ENCODE data around the gene SMURF2. TPM values are rescaled to one million over a fixed set of nuclear protein-coding genes. Genes with fewer than 3 reads are reported as not detected.

Gene SMURF2
- polyA plus RNA-seq, 1 of the 3 experiments (the other 2 are of a cell fraction) = 36.6 TPM

DNA sequence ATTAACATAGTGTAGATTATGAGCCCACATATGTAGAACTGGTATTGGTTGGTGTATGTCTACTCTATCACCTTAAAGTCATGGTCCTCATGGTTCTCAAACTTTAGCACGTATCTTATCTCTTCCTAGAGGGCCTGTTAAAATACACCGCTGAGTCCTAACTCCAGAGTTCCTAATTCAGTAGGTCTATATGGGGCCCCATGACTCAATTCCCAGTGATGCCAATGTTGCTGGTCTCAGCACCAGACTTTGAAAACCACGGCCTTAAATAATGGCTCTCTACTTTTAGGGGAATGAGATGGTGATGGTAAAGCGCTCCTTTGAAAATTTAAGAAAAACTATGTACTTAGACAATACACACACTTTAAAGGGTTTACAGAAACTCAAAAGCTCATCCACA lies 36.6 kb downstream of the SMURF2 start (continued):
- TF ChIP-seq, protein P1, sequence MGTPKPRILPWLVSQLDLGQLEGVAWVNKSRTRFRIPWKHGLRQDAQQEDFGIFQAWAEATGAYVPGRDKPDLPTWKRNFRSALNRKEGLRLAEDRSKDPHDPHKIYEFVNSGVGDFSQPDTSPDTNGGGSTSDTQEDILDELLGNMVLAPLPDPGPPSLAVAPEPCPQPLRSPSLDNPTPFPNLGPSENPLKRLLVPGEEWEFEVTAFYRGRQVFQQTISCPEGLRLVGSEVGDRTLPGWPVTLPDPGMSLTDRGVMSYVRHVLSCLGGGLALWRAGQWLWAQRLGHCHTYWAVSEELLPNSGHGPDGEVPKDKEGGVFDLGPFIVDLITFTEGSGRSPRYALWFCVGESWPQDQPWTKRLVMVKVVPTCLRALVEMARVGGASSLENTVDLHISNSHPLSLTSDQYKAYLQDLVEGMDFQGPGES (IDR thresholded peaks at IDR 0.05; ENCODE audit: low read depth, low read length) = no peak
- no peak for TF ChIP-seq JUND (IDR thresholded peaks at IDR 0.05)
- TF ChIP-seq RXRA (IDR thresholded peaks at IDR 0.05; ENCODE audit: borderline replicate concordance, low read depth) = no peak
- no peak for TF ChIP-seq NRF1 (IDR thresholded peaks at IDR 0.05; ENCODE audit: low read depth, low read length)
- no peak for TF ChIP-seq ELF1 (IDR thresholded peaks at IDR 0.05)
- TF ChIP-seq RCOR1 (IDR thresholded peaks at IDR 0.05; ENCODE audit: low read length) = no peak
- TF ChIP-seq, protein P2, sequence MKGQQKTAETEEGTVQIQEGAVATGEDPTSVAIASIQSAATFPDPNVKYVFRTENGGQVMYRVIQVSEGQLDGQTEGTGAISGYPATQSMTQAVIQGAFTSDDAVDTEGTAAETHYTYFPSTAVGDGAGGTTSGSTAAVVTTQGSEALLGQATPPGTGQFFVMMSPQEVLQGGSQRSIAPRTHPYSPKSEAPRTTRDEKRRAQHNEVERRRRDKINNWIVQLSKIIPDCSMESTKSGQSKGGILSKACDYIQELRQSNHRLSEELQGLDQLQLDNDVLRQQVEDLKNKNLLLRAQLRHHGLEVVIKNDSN (IDR thresholded peaks at IDR 0.05; ENCODE audit: borderline replicate concordance, low read depth) = no peak
- TF ChIP-seq MXI1 (IDR thresholded peaks at IDR 0.05; ENCODE audit: low read depth, low read length) = no peak
- TF ChIP-seq NFIC (IDR thresholded peaks at IDR 0.05; ENCODE audit: borderline replicate concordance) = no peak

DNA sequence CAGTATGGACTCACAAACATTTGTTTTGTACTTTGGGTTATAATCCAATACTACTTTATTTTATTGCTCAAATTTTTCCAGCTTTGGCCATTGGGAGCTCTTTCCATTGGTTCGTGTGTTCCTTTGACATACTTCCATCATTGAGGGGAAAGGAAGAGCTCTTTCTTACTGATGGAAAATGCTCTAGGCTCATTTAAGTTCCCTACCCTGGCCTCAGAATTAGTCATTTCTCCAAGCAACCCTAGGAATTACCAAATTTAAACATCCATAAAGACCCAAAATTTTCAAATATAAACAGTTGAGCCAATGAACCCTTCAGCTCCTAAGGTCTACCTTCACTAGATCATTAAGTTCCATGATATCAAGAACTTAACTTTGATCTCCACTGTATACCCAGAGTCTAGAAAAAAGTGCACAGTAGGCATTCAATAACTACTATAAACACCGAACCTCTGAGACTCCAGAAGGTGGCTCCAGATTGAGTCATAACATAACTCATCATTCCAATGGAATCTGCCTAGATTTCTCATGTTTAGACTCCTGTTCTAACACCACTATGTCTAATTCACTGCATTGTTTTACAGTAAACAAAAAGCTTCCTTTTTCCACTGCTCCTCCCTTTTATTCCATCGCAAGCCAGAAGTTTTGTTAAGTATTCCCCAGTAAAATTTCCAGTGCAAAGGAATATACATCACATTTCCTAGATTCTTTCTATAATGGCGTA lies 39.0 kb downstream of the SMURF2 start:
- no peaks in the 10 kb centered on the region for H3K27me3 ChIP-seq (ENCODE audit: insufficient read depth)
- POLR2A ChIA-PET = no interaction called here
- peaks cover 0 to 21% of the 10 kb centered on the region in 2 experiments; a peak in 2 of 4 replicates for H3K4me1 ChIP-seq (ENCODE audit: control insufficient read depth in 1 of 2, insufficient read depth in 2 of 2, low read depth in 1 of 2, low read length in 1 of 2)
- no peak overlapping the region for H3K4me3 ChIP-seq (ENCODE audit: low read depth in 2 of 2, low read length in 1 of 2)
- CTCF ChIA-PET = interaction anchor here (0.9 to 1.9 kb wide), 4 partner anchors 9 to 26 kb away, joined by 3 to 7 read pairs (median 6); no protein-coding TSS in a partner anchor
- H3K4me2 ChIP-seq = peak overlapping the region; percentile 33
- H3K79me2 ChIP-seq (ENCODE audit: insufficient read depth) = peaks cover 100% of the 10 kb centered on the region
- TF ChIP-seq NFIC (IDR thresholded peaks at IDR 0.05; ENCODE audit: borderline replicate concordance) (0 out of 2 replicates have a peak, but pooled peaks have one; percentile 25), TEAD4 (IDR thresholded peaks at IDR 0.05; ENCODE audit: borderline replicate concordance, insufficient read depth) (peak; percentile 15; the same call in 1 of the 2 replicates), RFX5 (IDR thresholded peaks at IDR 0.05; ENCODE audit: low read length) (no peak), GATA2 (CRISPR knock-in tag; IDR thresholded peaks at IDR 0.05) (no peak), RAD21 (IDR thresholded peaks at IDR 0.05; ENCODE audit: low read length) (no peak), SMC3 (IDR thresholded peaks at IDR 0.05; ENCODE audit: low read depth, low read length) (no peak), MEF2A (IDR thresholded peaks at IDR 0.05; ENCODE audit: borderline replicate concordance, low read depth) (no peak), TCF12 (IDR thresholded peaks at IDR 0.05) (peak; percentile 55), FOSL2 (IDR thresholded peaks at IDR 0.05; ENCODE audit: borderline replicate concordance, low read depth) (peak; percentile 87), JUND (IDR thresholded peaks at IDR 0.05) (peak; percentile 84), RXRA (IDR thresholded peaks at IDR 0.05; ENCODE audit: borderline replicate concordance, low read depth) (no peak), SIN3A (IDR thresholded peaks at IDR 0.05; ENCODE audit: borderline replicate concordance, low read depth, low read length) (no peak)
- TF ChIP-seq, protein P3, sequence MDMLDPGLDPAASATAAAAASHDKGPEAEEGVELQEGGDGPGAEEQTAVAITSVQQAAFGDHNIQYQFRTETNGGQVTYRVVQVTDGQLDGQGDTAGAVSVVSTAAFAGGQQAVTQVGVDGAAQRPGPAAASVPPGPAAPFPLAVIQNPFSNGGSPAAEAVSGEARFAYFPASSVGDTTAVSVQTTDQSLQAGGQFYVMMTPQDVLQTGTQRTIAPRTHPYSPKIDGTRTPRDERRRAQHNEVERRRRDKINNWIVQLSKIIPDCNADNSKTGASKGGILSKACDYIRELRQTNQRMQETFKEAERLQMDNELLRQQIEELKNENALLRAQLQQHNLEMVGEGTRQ (IDR thresholded peaks at IDR 0.05; ENCODE audit: borderline replicate concordance, low read depth, low read length) = no peak
- TF ChIP-seq, protein P4, sequence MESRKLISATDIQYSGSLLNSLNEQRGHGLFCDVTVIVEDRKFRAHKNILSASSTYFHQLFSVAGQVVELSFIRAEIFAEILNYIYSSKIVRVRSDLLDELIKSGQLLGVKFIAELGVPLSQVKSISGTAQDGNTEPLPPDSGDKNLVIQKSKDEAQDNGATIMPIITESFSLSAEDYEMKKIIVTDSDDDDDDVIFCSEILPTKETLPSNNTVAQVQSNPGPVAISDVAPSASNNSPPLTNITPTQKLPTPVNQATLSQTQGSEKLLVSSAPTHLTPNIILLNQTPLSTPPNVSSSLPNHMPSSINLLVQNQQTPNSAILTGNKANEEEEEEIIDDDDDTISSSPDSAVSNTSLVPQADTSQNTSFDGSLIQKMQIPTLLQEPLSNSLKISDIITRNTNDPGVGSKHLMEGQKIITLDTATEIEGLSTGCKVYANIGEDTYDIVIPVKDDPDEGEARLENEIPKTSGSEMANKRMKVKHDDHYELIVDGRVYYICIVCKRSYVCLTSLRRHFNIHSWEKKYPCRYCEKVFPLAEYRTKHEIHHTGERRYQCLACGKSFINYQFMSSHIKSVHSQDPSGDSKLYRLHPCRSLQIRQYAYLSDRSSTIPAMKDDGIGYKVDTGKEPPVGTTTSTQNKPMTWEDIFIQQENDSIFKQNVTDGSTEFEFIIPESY (IDR thresholded peaks at IDR 0.05; ENCODE audit: borderline replicate concordance, low read depth) = no peak
- TF ChIP-seq, protein P5, sequence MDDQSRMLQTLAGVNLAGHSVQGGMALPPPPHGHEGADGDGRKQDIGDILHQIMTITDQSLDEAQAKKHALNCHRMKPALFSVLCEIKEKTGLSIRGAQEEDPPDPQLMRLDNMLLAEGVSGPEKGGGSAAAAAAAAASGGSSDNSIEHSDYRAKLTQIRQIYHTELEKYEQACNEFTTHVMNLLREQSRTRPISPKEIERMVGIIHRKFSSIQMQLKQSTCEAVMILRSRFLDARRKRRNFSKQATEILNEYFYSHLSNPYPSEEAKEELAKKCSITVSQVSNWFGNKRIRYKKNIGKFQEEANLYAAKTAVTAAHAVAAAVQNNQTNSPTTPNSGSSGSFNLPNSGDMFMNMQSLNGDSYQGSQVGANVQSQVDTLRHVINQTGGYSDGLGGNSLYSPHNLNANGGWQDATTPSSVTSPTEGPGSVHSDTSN (IDR thresholded peaks at IDR 0.05) = no peak
- no peaks in the 10 kb centered on the region for H3K9me2 ChIP-seq
- no peak overlapping the region for H2AFZ ChIP-seq (ENCODE audit: low read depth)
- peak overlapping the region in 1 of 2 experiments; percentile 68; a peak in 2 of 4 replicates for H3K27ac ChIP-seq (ENCODE audit: low read depth in 2 of 2, low read length in 1 of 2)
- peaks cover 0 to 46% of the 10 kb centered on the region in 2 experiments for H3K36me3 ChIP-seq (replicated peaks in 1 of 2; ENCODE audit: control insufficient read depth in 1 of 2, insufficient read depth in 2 of 2, low read length in 1 of 2)
- H3K9ac ChIP-seq = no peak overlapping the region
- WGBS (ENCODE audit: low lambda C conversion rate) = 62% methylated on average over 4 of the region's 4 CpGs
- peaks cover 81% of the 10 kb centered on the region for H3F3A ChIP-seq (replicated peaks; ENCODE audit: insufficient read depth)
- no peaks in the 10 kb centered on the region for H3K9me3 ChIP-seq
- H4K20me1 ChIP-seq (ENCODE audit: insufficient read depth) = peaks cover 96% of the 10 kb centered on the region
- DNase-seq = no peak
